ENCODE results near the gene MRPS27. TPM values are rescaled to one million over a fixed set of nuclear protein-coding genes. Genes with fewer than 3 reads are reported as not detected.

The MRPS27 gene
- total and polyA plus RNA-seq, 2 of the 13 experiments (the other 11 are each of a cell fraction or from before 2014, with no cell fraction given) = 71.8 to 115 TPM

GRCh38 chr5:72307968-72308852 is 11.8 kb downstream of the MRPS27 start (continued):
- TF ChIP-seq TFAP4 (IDR thresholded peaks at IDR 0.05; ENCODE audit: borderline replicate concordance, low read depth) = 0 out of 2 replicates have a peak, but pooled peaks have one; percentile 6
- no peak for TF ChIP-seq PCBP1 (IDR thresholded peaks at IDR 0.05; ENCODE audit: borderline replicate concordance, low read depth, low read length)
- TF ChIP-seq THYN1 (CRISPR knock-in tag; IDR thresholded peaks at IDR 0.05; ENCODE audit: borderline replicate concordance, low read depth) = peak; percentile 81; the same call in 1 of the 2 replicates
- TF ChIP-seq ZNF496 (CRISPR knock-in tag; IDR thresholded peaks at IDR 0.05; ENCODE audit: insufficient replicate concordance) = no peak
- TF ChIP-seq ELF1 (CRISPR knock-in tag; IDR thresholded peaks at IDR 0.05) = peak; percentile 49; the same call in 1 of the 2 replicates
- no peak for TF ChIP-seq MTA3 (CRISPR knock-in tag; IDR thresholded peaks at IDR 0.05)
- TF ChIP-seq PCBP2 (optimal IDR thresholded peaks at IDR 0.05; ENCODE audit: low read depth, low read length, poor library complexity, severe bottlenecking) = no peak
- TF ChIP-seq ZFP36L2 (CRISPR knock-in tag; IDR thresholded peaks at IDR 0.05) = no peak
- TF ChIP-seq GPN1 (CRISPR knock-in tag; IDR thresholded peaks at IDR 0.05; ENCODE audit: borderline replicate concordance) = no peak
- TF ChIP-seq ZNF629 (CRISPR knock-in tag; conservative IDR thresholded peaks at IDR 0.05) = 0 out of 2 replicates have a peak, but pooled peaks have one; percentile 12
- TF ChIP-seq ZNF557 (CRISPR knock-in tag; IDR thresholded peaks at IDR 0.05) = no peak
- no peak for TF ChIP-seq FOSL1 (CRISPR knock-in tag; IDR thresholded peaks at IDR 0.05; ENCODE audit: borderline replicate concordance)
- peak; percentile 84; the same call in 1 of the 2 replicates for TF ChIP-seq CCDC6 (CRISPR knock-in tag; IDR thresholded peaks at IDR 0.05)
- TF ChIP-seq HMGXB4 (CRISPR knock-in tag; IDR thresholded peaks at IDR 0.05; ENCODE audit: borderline replicate concordance in 1 of 2, low read depth in 1 of 2) = peak in 1 of 2 experiments; percentile 93; a peak in 3 of 4 replicates
- no peak for TF ChIP-seq GABPA (IDR thresholded peaks at IDR 0.05; ENCODE audit: low read depth, low read length)
- TF ChIP-seq GABPA (CRISPR knock-in tag; IDR thresholded peaks at IDR 0.05; ENCODE audit: low read depth) = peak; percentile 43; the same call in 1 of the 2 replicates
- TF ChIP-seq STAG1 (CRISPR knock-in tag; IDR thresholded peaks at IDR 0.05) = peak; percentile 85
- peak; percentile 90; the same call in 1 of the 2 replicates for TF ChIP-seq RNF2 (conservative IDR thresholded peaks at IDR 0.05; ENCODE audit: low read depth)
- no peak; the same call in 1 of the 2 replicates for TF ChIP-seq ZBTB2 (CRISPR knock-in tag; IDR thresholded peaks at IDR 0.05; ENCODE audit: low read depth)
- peak; percentile 97 for TF ChIP-seq HOMEZ (CRISPR knock-in tag; IDR thresholded peaks at IDR 0.05; ENCODE audit: low read depth)
- TF ChIP-seq REXO4 (CRISPR knock-in tag; IDR thresholded peaks at IDR 0.05; ENCODE audit: borderline replicate concordance) = no peak
- TF ChIP-seq THAP11 (CRISPR knock-in tag; IDR thresholded peaks at IDR 0.05) = peak; percentile 78
- no peak for TF ChIP-seq TBL1XR1 (IDR thresholded peaks at IDR 0.05; ENCODE audit: borderline replicate concordance, low read length, partially characterized antibody)

Measured in HepG2 (cell line).